Jurkat, Clone E6-1 (cell line): ENCODE results near the gene POU2F1.
A peak's percentile ranks its signal among the peaks of the same experiment; 100 is the strongest.

Experiments used
- DNase-seq: peaks from one replicate; pipeline ENCODE4 v3.0.0-alpha.2; 2011; ENCODE audit warnings: low read depth, low spot score
- H3K4me3 ChIP-seq: 2 replicates; pipeline ENCODE4 v1.5.1; 2011; ENCODE audit warnings: mild to moderate bottlenecking, low read length, control low read depth, moderate library complexity

The POU2F1 gene

DNA sequence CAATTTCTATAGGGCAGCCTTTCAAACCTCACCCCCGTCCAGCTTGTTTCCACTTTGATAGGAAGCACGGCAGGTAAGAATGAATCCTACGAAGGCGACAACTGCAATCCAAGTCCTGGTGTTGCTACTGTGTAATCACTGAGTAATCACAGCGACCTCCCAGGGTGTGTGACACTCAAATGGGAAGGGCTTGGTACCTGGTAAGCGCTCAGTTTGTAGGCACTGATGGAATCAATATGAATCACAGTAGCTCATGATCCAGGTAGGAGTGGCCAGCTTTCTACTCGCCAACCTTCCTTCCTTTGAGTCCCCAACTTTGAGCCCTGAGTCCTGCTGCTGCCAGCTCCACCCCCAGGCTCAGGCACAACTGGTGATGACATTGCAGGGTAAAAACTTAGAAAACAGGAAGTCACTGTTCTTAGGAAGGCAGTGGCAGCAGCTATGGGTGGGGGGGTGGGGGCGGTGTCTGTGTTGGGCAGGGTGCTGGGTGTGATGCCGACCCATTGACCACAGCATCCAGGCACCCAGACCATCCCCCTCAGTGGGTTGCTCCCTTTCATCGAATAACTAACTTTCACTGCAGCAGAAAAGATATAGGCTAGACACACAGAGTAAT lies 226.9 kb downstream of the POU2F1 start:
- H3K4me3 ChIP-seq: no peak overlapping the region
- DNase-seq: no peak

DNA sequence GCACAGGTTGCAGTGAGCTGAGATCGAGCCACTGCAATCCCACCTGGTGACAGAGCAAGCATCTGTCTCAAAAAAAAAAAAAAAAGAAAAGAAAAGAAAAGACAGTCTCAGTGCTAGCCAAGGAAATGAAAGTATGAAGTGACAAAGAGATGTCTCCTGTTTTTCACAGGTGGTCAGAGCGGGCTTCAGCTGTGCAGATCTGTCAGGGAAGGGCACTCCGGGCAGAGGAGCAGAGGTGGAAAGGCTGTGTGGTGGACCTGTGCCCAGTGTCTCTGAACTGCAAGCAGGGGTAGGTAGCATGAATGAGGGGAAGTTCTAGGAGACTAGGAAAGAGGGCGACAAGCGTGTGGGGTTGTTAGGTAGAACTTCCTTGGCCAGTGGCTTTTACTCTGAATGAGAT lies 230.2 kb downstream of the POU2F1 start:
- no peak for DNase-seq
- H3K4me3 ChIP-seq: no peak overlapping the region

DNA sequence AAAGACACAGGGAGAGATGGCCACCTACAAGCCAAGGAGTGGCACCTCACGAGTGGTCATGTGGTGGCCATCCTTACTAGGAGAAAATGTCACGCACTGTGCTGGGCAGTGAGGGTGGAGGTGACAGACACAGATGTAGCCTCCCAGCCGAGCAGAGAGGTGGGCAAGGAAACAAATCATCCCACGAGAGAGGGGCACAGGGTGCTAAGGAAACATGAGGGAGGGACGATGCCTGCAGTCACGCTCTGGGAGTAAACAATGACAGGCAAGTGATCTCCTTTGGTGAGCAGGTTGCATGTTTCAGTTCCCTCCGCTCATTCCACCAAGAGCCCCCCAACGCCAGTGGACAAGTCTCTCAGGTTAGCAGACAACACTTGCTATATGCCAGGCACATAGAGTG lies 231.8 kb downstream of the POU2F1 start:
- no peak overlapping the region for H3K4me3 ChIP-seq
- no peak for DNase-seq

DNA sequence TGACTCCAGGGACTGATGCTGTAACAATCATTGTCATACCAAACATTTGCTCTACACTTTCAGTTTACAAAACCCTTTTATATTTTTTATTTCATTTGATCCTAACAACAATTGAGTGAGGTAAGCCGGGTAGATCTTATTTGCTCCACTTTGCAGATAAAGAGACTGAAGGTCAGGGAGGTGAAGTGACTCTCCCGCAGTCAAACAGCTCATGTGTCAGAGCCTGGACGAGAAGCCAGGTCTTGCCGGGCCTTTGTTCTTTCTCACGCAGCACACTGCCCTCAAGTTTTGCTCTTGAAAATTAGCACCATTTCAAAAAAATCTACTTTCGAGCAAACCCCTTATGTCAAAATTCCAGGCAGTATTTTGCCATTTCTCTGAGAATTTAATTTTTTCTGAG lies 232.4 kb downstream of the POU2F1 start:
- DNase-seq: no peak
- H3K4me3 ChIP-seq: no peak overlapping the region

DNA sequence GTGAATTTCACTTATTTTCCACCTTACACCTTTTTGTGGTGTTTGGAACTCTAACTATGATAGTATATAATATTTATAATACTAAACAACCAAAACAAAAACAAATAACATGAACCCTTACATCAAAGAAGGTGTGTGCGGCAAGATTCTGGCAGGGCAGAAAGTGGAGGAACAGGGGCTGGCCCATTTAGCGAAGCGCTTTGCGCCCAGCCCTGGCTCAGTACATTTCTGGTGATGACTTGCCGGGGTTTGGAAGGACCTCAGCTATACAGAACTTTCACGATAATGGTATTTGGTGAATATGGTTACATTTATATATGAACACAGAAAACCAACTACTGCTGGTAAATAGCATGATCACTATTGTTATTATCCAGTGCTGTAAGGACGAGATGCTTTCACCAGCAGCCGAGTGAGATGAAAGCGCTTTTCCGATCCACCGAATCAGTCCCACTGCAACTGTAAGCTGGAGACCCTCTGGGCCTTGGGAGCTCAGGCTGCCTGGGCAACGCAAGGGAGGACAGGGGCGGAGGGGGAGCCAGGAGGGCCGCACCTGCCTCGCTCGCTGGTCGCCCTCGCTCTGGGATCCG lies 233.7 kb downstream of the POU2F1 start:
- peak overlapping the region; percentile 62 for H3K4me3 ChIP-seq
- no peak for DNase-seq

DNA sequence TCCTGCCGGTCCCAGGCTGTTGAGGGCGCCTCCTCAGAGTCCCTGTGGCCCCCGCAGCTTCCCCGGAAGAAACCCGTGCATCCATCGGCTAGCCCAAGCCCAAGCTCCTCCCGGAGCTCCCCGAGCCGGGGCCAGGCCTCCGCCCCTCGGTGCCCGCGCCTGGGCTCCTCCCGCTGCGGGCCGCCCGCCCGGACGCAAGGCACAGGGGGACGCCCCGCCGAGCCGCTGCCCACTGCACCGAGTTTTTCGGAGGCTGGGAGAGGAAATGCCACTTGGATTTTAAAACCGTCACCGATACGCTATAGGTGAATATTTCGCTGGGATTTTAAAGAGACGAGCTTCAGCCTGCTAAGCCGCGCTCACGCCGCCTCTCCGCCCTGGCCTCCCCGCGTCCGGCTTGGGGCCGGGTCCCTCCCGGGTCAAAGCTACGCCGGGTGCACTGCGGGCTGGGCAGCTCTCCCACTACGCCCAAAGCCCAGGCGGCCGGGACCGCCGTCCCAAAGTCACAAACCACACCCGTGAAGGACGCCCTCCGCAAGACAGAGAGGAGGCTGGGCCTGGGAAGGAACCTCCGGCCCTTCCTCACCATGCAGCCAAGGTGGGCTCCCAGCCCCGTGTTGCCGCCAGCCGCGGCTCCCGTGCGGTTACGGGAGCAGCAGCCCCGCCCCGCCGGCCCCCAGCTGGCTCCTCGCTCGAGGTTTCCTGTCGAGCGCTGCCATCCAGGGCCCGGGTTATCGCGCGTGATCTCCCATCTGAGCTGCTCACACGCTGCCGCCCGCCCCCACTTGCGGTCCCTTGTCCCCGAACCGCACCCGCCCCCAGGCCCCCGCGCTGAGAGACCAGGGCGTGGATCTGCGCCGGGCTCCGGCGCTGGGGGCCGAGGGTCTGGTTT lies 234.5 kb downstream of the POU2F1 start:
- DNase-seq: peak; percentile 81
- peak overlapping the region; percentile 62 for H3K4me3 ChIP-seq

DNA sequence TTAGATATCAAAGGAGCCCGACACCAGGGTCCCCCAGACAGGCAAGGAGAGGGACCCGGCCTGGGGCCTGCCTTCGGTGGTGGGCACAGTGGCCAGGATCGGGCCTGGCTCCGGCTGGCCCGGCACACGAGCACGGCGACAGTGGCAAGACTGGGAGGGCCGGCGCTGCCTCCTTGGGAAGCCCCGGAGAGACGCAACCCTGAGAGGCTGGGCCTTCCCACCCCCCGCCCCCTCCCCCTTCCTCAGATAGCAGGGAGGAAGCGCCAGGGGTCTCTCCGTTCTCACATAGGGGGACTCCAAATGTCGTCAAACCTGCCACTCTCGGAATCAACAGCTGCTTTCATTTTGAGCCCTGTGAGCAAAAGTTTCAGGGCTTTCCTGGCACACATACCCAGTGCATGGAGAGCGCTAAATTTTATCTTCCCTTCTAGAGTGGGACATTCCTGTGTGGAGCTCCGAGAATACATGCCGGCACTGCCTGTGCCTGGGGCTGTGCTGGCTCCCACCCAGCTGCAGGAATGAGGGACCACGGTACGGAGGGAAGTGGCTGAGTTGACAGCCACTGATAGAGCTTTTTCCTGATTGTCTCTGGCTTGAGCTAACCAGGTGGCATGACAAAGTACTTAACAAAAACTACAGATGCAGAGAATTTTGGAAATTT lies 235.2 kb downstream of the POU2F1 start:
- peak overlapping the region; percentile 62 for H3K4me3 ChIP-seq
- DNase-seq: no peak

DNA sequence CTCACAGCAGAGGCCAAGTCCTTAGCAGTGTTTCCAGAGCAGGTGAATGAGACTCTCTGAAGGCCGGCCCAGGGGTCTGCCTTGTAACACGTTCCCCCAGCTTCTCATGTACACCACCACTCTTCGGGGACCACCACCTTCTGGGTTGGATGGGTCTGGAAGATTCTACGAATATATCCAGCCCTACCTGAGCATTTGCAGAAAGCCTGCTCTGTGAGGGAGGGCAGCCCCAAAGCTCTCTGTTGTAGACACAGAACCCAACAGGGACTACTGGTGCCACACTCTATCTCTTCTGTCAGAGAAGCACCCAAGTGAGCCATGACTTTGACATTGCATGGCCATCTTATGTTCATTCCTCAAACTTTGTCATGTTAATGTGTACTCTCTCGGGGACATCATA lies 235.8 kb downstream of the POU2F1 start:
- H3K4me3 ChIP-seq: peak overlapping the region; percentile 62
- DNase-seq: no peak

DNA sequence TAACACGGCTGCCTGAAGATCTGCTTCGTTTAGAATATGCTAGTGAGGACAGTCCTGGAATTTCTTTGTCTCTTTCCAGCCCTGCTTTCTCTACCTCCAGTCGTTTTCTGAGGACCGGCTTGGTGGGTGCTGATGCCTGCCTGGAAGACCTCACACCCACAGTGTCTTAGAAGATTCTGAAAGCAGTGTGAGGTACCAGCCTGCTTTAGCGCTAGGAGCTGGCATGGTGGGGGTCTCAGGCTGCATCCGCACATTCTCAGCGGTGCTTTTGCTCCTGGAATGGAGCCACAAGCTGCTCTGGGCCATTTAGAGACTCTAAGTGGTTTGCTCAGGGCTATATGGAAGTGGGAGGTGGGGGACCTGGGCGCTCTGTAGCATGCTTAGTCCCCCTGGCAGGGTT lies 236.2 kb downstream of the POU2F1 start:
- no peak overlapping the region for H3K4me3 ChIP-seq
- no peak for DNase-seq

DNA sequence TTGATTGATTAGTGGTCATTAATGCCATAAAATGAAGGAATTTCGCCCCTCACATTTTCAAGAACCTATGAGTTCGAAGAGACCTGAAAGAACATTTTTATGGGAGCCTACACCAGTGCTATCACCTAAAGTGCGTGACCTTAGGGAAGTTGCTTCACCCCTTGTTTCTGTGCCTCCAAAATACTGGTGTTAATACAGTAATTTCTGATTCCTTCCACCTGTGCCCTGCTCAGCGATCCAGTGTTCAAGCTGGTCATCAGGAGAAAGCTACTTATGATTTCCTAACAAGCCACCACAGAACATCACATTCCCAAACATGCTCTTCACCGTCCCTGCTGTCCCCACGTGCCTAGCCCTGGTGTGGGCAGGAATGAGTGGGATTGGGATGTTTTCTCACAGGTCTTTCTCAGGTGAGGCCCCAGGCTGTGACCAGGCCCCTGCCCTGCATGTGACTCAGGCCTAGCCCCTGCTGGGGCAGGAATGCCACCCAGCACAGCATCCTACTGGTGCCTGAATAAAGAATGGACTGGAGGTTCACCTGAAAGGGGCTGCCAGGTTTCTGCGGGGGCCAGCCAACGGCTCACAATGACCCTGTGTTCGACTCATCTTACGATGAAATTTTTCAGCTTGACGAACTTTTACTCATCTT lies 237.4 kb downstream of the POU2F1 start:
- no peak overlapping the region for H3K4me3 ChIP-seq
- no peak for DNase-seq

DNA sequence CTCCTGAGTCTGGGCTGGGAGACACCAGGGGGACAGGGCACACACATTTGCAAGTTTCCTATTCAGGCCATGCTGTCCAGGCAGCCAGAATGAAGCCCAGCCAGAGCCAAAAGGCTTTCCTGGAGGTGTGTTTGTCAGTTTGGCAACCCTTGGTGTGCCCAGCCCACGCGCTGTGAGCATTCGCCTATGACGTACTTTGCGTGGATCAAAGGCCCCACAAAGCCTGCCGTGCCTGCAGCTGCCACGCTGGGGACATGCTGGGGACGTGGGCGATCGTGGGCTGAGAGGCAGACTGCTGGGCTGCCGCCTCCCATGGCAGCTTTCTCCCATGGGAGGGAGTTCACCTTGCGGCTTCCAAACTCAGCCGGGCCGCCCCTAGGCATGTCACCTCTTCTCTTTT lies 240.2 kb downstream of the POU2F1 start:
- DNase-seq: no peak
- H3K4me3 ChIP-seq: no peak overlapping the region

DNA sequence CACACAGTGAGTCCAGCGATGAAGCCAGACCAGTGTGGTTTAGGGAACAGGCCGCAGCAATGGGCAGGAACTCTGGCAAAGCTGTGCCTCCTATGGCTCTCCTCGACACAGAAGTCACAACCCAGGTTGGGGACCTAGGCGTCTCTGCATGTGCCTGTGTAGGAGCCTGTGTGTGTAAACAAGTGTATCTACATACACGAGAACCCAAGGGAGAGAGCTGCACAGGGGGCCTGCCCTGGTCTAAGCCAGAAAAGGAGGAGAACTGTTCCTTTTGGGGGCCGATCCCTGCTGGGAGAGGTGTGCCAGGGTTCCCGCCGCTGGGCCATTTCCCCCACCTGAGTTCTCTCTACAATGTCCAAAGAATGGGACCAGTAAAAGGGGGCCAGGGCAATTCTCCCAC lies 241.7 kb downstream of the POU2F1 start:
- H3K4me3 ChIP-seq: no peak overlapping the region
- DNase-seq: no peak

DNA sequence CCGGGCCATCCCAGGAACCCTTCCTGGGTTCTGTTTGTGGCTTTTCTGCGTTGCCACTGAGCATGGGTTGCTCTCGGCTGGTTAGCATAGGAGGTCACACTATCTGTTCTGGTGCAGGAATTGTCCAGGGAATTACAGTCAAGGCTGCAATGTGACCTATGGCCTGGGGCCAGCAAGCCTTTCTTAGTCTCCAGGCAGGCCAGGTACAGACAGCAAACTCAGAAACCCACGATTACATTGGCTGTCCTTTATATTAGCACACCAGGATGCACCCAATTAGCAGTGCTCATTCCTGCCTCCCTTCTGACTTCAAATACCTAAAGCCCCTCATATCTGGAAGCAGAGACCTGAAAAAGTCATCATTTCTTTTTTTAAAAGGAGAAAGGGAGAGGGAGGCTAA lies 242.4 kb downstream of the POU2F1 start:
- H3K4me3 ChIP-seq: no peak overlapping the region
- DNase-seq: no peak

DNA sequence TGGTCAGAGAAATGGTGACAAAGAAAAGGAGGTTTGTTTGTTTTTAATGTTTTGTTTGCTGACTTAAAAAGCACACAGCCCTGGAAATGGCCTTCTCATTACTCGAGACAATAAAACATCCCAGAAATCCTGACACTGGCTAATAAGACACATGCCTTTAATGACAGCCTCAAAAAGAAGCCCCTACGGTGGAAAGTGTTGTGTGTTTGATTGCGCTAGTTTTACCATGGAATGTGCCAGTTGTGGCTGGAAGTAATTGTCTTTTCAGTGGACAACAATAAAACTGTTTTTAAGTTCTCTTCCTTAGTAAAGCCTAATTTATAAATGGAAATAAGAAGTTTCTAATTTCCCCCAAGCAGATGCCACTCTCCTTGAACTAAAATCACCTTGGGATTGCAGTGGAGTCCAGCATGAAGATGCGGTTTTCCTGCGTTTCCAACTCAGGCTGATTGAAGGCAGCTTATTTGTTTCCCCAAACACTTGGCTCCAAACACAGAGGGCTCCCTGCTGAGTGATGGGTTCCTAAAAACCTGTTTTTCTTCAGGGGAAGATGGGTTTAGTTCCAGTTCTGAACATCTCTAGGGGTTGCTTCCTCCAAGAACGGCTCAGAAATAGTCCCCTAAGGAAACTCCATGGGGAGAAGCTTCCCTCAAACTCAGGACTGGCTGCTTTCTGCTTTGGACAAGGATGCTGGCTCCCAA lies 243.3 kb downstream of the POU2F1 start:
- DNase-seq: no peak
- H3K4me3 ChIP-seq: no peak overlapping the region

DNA sequence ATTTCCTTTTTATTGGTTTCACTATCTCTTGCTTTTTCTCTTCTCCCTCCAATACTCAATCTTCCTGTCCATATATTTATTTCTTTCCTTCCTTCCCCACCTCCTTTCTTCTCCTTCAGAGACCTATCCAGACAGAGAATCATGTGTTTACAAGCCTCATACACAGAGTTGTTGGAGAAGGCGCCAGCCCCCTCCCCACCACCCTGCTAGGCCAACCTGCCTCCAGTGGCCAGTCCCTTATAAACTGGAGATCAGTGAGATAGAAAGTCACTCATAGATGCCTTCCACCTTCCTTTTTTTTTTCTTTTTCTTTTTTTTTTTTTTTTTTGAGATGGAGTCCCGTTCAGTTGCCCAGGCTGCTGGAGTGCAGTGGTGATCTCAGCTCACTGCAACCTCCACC lies 244.3 kb downstream of the POU2F1 start:
- no peak for DNase-seq
- H3K4me3 ChIP-seq: no peak overlapping the region

DNA sequence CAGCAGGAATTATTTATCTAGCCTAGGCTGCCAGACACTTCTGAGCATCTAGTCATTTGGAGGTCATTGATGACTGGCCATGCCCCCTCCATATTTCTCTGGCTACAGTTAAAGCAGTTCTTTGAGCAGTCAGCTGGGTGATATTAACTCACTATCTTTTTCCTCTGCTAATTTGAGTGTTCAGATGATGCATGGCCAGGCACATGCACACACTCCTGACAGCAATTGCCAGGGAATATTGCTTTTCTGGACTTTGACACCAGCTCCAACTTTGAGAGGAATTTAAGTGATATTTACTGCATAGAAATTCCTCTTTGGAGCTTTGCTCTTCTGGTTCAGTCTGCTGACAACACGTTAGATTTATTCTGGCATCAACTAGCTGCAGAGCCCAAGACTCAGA lies 245.1 kb downstream of the POU2F1 start:
- DNase-seq: no peak
- H3K4me3 ChIP-seq: no peak overlapping the region

DNA sequence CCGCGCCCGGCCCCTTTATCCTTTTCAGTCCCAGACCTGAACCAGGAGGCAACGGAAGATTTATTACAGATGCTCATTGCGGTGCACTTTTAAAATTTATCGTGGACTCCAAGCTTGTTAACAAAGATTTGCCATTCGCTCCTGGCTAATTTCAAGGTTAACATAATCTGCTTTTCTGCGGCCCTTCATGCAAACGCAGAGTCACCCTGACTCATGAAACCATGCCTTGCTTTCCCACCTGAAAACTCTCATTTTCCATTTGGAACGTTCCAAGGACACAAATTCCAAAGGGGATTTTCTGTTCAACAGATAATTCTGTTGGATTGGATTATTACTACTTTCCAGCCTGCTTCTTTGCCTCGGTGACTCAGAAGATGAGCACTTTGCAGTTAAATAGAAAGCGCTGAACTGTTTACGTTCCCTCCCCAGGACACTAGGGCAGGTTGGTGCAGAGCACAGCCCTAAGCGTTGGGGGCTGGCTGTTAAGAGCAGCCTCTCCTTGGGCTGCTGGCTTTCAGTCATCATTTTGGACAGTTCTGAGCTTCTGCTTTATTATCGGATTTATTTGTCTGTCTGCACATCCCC lies 246.5 kb downstream of the POU2F1 start:
- DNase-seq: no peak
- no peak overlapping the region for H3K4me3 ChIP-seq

DNA sequence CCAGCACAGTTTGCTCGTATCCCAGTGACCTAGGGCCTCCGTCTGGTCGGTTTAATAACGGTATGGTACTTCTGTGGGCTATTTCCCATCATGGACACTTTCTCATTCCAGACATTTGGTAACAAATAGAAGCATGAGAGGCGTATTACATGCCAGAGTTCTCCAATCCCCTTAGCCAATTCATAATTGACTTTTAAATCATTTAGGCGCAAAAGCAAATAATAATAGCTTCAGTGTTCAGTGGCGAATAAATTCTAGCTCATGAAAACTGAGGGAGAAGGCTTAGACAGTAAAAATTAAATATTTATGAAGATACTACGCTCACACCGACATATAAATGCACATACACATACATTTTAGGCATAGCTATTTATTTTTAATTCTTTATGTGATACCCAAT lies 247.1 kb downstream of the POU2F1 start:
- no peak overlapping the region for H3K4me3 ChIP-seq
- DNase-seq: no peak
